OCI-LY7 (cell line): ENCODE results near the gene IER5.

ENCODE experiments used
- EZH2phosphoT487 ChIP-seq: fragments of 200-600 bp; sonication (generic); IDR thresholded peaks from 2 replicates; pipeline ENCODE4 v1.6.1; 2018; ENCODE audit warnings: low read depth, borderline replicate concordance, mild to moderate bottlenecking, mixed run types, antibody characterized with exemption, low read length, moderate library complexity, mixed read lengths
- TF ChIP-seq, protein P1 (sequence below): fragments of 200-600 bp; sonication (generic); conservative IDR thresholded peaks from 2 replicates; pipeline ENCODE4 v1.5.1; 2014; ENCODE audit warnings: mild to moderate bottlenecking, antibody characterized with exemption, low read length, moderate library complexity, mixed read lengths

DNA sequence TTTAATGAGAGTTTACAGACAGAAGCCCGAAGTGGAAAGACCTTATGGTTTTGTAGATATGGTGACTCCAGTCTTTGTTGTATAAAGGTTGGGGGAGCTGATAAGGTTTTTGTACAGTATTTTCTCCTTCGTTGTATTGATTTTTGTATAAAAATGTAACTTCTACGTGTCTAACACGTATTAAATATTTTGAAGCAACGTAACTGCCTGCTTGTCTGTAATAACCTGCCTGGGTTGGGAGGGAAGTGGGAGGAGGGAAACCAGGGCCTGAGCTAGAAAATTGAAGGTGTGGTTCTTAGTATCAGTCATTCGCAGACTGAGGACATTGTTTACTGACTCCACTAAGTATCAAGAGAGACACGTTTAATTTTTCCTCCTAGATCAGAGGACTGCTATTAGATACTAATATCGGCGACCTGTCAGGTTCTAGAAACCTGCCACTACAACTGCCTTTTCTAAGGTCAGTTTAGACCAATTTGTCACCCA lies 2.2 kb downstream of the IER5 start:
- TF ChIP-seq, protein P1, sequence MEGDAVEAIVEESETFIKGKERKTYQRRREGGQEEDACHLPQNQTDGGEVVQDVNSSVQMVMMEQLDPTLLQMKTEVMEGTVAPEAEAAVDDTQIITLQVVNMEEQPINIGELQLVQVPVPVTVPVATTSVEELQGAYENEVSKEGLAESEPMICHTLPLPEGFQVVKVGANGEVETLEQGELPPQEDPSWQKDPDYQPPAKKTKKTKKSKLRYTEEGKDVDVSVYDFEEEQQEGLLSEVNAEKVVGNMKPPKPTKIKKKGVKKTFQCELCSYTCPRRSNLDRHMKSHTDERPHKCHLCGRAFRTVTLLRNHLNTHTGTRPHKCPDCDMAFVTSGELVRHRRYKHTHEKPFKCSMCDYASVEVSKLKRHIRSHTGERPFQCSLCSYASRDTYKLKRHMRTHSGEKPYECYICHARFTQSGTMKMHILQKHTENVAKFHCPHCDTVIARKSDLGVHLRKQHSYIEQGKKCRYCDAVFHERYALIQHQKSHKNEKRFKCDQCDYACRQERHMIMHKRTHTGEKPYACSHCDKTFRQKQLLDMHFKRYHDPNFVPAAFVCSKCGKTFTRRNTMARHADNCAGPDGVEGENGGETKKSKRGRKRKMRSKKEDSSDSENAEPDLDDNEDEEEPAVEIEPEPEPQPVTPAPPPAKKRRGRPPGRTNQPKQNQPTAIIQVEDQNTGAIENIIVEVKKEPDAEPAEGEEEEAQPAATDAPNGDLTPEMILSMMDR = no peak
- TF ChIP-seq EZH2phosphoT487 = no peak
